Measurements from ENCODE around the gene CFAP20.

- TF ChIP-seq POLR2AphosphoS5 (IDR thresholded peaks at IDR 0.05), result no peak
- no peak for TF ChIP-seq CTCF (IDR thresholded peaks at IDR 0.05)
Observed at GRCh38 chr16:58138852-58139251, 9.7 kb upstream of the CFAP20 start.
